ENCODE results near the gene SELENOF.
"Not testable (repeated sequence)": the region's sequence is repeated elsewhere in the genome, so short reads cannot be mapped to it uniquely, and the experiment has no call there.

SELENOF gene

GRCh38 chr1:86856196-86856595 lies 57.7 kb downstream of the SELENOF start:
- DNase-seq: no peak

- no peak for DNase-seq
These were observed 59.6 kb downstream of the SELENOF start for GRCh38 chr1:86854352-86854751.

- DNase-seq: no peak
These were observed 61.0 kb downstream of the SELENOF start for GRCh38 chr1:86852782-86853408.

- DNase-seq: no peak
These were observed 61.6 kb downstream of the SELENOF start for GRCh38 chr1:86852289-86852688.

DNA sequence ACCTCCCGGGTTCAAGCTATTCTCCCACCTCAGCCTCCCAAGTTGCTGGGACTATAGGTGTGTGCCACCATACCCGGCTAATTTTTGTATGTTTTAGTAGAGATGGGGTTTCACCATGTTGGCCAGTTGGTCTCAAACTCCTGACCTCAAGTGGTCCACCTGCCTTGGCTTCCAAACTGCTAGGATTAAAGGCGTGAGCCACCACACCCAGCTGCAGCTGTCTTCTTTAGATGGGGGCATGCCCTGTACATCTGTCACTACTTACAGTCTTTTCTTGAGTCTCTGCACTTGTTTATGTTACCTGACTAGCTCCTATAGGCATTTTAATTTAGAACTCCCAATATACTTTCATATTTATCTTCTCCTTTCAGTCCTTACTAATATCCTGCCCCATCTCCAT lies 64.2 kb downstream of the SELENOF start:
- DNase-seq: no peak

- DNase-seq: peak; percentile 45
These were observed 65.3 kb downstream of the SELENOF start for GRCh38 chr1:86848654-86849053.

GRCh38 chr1:86846164-86846647 lies 67.7 kb downstream of the SELENOF start:
- peak; percentile 97 for DNase-seq

DNA sequence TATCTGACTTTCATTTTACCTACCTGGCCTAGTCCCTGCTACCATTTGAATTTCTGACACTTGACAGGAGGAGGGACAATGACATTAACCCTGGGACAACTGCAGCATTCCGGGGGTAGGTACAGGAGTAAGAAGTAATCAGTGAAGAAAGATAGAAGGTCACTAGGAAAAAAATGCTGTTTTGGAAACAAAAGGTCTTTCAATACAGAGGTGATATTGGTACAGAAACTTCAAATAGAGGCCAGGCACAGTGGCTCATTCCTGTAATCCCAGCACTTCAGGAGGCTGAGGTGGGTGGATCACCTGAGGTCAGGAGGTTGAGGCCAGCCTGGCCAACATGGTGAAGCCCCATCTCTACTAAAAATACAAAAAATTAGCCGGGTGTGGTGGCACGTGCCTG lies 68.4 kb downstream of the SELENOF start:
- no peak for DNase-seq

GRCh38 chr1:86841116-86841515 lies 72.8 kb downstream of the SELENOF start:
- peak; percentile 47 for DNase-seq

DNA sequence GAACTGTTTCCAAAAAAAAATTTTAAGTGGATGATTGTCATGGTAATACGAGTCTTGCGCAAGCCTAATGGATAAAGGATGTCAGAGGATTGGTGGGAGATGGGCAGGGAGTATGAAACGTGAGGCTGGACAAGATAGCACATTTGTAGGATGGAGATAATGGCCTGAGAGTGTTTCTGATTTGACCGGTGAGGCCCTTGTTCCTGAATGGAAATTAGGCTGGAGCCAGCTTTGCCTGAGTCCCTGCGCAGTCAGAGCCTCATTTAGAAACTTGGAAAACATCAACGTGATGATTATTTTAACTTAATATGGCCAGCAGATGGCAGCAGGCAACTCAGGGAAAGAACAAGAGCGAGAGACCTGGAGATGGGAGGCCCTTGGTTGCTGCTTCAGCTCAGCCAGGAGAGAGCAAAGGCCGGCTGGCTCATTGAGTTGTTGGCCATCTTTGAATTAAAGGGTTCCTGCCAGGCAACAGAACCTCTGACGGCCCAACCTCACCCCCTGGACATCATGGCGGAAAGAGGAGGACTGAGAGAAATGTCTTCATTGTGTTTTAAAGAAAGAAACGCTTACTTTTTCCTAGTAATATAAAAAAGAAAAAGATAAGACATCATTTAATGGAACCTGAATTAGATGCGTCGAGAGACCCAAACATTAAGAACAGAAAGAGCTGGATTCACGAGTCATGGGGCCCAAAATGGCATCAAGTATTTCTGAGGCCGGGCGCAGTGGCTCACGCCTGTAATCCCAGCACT lies 80.3 kb downstream of the SELENOF start:
- peak; percentile 80 for DNase-seq

GRCh38 chr1:86832433-86832832 lies 81.5 kb downstream of the SELENOF start:
- DNase-seq: no peak

DNA sequence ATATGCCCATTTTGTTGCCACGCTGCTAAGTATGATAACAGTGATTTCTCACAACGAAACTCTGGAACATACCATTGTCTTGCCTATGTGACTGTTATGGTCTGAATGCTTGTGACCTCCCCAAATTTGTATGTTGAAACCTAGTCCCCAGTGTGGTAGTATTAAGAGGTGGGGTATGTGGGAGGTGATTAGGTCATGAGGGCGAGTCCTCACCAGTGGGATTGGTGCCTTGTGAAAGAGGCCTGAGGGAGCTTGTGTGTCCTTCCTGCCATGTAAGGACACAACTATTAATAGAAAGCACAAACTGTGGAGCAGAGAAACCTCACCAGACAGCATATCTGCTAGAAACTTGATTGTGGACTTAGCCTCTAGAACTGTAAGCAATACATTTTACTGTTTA lies 84.6 kb downstream of the SELENOF start:
- DNase-seq: no peak

DNA sequence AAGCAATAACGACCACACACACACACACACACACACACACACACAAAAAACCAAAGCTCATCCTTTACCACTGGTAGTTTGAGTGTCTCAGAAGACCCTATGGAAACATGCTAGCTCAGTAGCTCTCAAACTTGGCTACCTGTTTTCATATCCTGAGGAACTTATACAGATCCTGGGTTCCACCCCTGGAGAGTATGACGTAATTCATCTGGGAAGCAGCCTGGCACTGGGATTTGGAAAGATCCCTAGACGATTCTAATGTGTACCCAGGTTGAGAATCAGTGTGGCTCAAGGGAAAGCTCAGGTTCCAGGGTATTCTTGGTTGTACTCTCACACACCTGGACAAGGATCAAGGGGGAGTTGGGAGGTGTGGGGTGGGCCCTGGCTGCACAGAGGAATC lies 85.9 kb downstream of the SELENOF start:
- no peak for DNase-seq

GRCh38 chr1:86826856-86827255 lies 87.1 kb downstream of the SELENOF start:
- no peak for DNase-seq

- peak; percentile 62 for DNase-seq
These were observed 88.6 kb downstream of the SELENOF start for GRCh38 chr1:86825319-86825718.

GRCh38 chr1:86823821-86824500 lies 90.0 kb downstream of the SELENOF start:
- no peak for DNase-seq

DNA sequence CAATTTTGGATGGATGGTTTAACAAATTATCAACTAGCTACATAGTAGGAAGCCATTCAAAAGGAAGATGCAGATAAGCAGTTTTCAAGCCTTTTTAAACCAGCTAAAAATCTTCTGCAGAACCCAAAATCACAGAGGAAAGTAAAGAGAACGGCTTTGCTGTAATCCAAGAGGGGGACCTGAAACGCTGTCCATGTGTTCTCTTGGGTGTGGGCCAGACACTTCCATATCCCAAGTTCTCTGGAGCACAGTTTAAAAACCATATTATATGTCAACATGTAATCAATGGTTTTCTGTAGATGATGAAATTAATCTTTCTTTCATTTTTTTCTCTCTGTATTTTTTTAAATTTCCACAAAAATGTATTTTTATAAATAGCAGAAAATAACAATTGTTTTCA lies 90.5 kb downstream of the SELENOF start:
- no peak for DNase-seq

DNA sequence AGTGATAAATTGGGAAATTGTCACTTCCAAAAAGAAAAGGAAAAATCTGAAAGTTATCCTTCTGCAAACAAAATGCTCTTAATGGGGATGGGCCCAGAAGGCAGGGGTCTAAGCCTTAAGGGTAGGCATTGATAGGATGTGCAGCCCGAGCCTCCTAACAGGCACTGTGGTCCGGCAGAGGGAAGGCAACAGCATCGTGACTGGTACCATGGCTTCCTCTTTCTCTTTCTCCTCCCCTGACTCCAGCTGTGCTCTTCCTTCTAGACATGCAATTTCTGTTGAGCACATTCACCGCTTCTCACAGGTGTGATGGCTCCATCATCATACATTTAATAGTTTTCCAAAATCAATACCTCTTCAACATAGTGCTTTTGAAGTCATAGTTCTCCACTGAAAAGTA lies 91.5 kb downstream of the SELENOF start:
- DNase-seq: no peak

- DNase-seq: no peak
These were observed 92.0 kb downstream of the SELENOF start for GRCh38 chr1:86821956-86822355.

DNA sequence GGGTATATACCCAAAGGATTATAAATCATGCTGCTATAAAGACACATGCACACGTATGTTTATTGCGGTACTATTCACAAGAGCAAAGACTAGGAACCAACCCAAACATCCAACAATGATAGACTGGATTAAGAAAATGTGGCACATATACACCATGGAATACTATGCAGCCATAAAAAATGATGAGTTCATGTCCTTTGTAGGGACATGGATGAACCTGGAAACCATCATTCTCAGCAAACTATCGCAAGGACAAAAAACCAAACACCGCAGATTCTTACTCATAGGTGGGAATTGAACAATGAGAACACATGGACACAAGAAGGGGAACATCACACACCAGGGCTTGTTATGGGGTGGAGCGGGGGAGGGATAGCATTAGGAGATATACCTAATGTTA lies 94.0 kb downstream of the SELENOF start:
- not testable (repeated sequence) for DNase-seq

GRCh38 chr1:86817246-86817826 lies 96.6 kb downstream of the SELENOF start:
- DNase-seq: not testable (repeated sequence)

DNA sequence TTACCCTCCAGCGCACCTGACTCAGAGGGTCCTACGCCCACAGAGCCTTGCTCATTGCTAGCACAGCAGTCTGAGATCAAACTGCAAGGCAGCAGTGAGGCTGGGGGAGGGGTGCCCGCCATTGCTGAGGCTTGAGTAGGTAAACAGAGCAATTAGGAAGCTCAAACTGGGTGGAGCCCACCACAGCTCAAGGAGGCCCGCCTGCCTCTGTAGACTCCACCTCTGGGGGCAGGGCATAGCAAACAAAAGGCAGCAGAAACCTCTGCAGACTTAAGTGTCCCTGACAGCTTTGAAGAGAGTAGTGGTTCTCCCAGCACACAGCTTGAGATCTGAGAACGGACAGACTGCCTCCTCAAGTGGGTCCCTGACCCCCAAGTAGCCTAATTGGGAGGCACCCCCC lies 99.8 kb downstream of the SELENOF start:
- not testable (repeated sequence) for DNase-seq

All from fibroblast of skin of abdomen (primary cell).